Inflammatory macrophage treated with lipopolysaccharide for 1 hour (primary cell): ENCODE results near the gene NEGR1.

Source experiments
- DNase-seq, 2 donors: peaks; one replicate each; pipeline ENCODE4 v3.0.0-alpha.2; 2020 to 2022

The NEGR1 gene

GRCh38 chr1:71428029-71428428, 854.3 kb downstream of the NEGR1 start:
- no peak for DNase-seq

GRCh38 chr1:71427066-71427465, 855.3 kb downstream of the NEGR1 start:
- no peak for DNase-seq

- no peak for DNase-seq
Measured at GRCh38 chr1:71424536-71424935, 857.8 kb downstream of the NEGR1 start.

- DNase-seq, result no peak
Measured at GRCh38 chr1:71422221-71422620, 860.1 kb downstream of the NEGR1 start.

GRCh38 chr1:71417421-71417820, 864.9 kb downstream of the NEGR1 start:
- DNase-seq, result no peak

GRCh38 chr1:71414179-71414578, 868.2 kb downstream of the NEGR1 start:
- DNase-seq, result peak in 1 of 2 donors; percentile 54

- peak; percentile 82 to 87 for DNase-seq
Measured at GRCh38 chr1:71413441-71414175, 868.7 kb downstream of the NEGR1 start.

- no peak for DNase-seq
Measured at GRCh38 chr1:71400050-71400449, 882.3 kb downstream of the NEGR1 start.

GRCh38 chr1:71399594-71399993, 882.7 kb downstream of the NEGR1 start:
- no peak for DNase-seq

- DNase-seq, result no peak
Measured at GRCh38 chr1:71393301-71393700, 889.0 kb downstream of the NEGR1 start.

GRCh38 chr1:71390518-71390917, 891.8 kb downstream of the NEGR1 start:
- no peak for DNase-seq

GRCh38 chr1:71377886-71378285, 904.5 kb downstream of the NEGR1 start:
- no peak for DNase-seq

GRCh38 chr1:71372496-71372895, 909.8 kb downstream of the NEGR1 start:
- no peak for DNase-seq

- DNase-seq, result no peak
Measured at GRCh38 chr1:71371581-71371980, 910.8 kb downstream of the NEGR1 start.

- no peak for DNase-seq
Measured at GRCh38 chr1:71364236-71364635, 918.1 kb downstream of the NEGR1 start.

- no peak for DNase-seq
Measured at GRCh38 chr1:71362691-71363090, 919.6 kb downstream of the NEGR1 start.

- no peak for DNase-seq
Measured at GRCh38 chr1:71362076-71362475, 920.3 kb downstream of the NEGR1 start.

- DNase-seq, result no peak
Measured at GRCh38 chr1:71357708-71358107, 924.6 kb downstream of the NEGR1 start.

GRCh38 chr1:71351438-71351837, 930.9 kb downstream of the NEGR1 start:
- DNase-seq, result no peak

GRCh38 chr1:71350805-71351204, 931.5 kb downstream of the NEGR1 start:
- no peak for DNase-seq

- no peak for DNase-seq
Measured at GRCh38 chr1:71350330-71350729, 932.0 kb downstream of the NEGR1 start.
